Retina (tissue), 1 donor: ENCODE measurements around the gene ADAMTS14.
A peak's percentile ranks its signal among the peaks of the same experiment; 100 is the strongest.

Experiments
- DNase-seq: peaks from one replicate; pipeline ENCODE4 v3.0.0-alpha.2; 2016

Gene ADAMTS14

GRCh38 chr10:70675496-70676161 lies 3.3 kb downstream of the ADAMTS14 start:
- DNase-seq = no peak

GRCh38 chr10:70676511-70676910 lies 4.2 kb downstream of the ADAMTS14 start:
- DNase-seq = no peak

- no peak for DNase-seq
Observed at GRCh38 chr10:70677016-70677415, 4.7 kb downstream of the ADAMTS14 start.

GRCh38 chr10:70677620-70678249 lies 5.4 kb downstream of the ADAMTS14 start:
- DNase-seq = no peak

GRCh38 chr10:70678250-70678635 lies 5.9 kb downstream of the ADAMTS14 start:
- no peak for DNase-seq

- no peak for DNase-seq
Observed at GRCh38 chr10:70678757-70679489, 6.6 kb downstream of the ADAMTS14 start.

- DNase-seq = peak; percentile 61
Observed at GRCh38 chr10:70679498-70679897, 7.2 kb downstream of the ADAMTS14 start.

- DNase-seq = no peak
Observed at GRCh38 chr10:70680899-70681730, 8.8 kb downstream of the ADAMTS14 start.

GRCh38 chr10:70681731-70682005 lies 9.4 kb downstream of the ADAMTS14 start:
- no peak for DNase-seq

GRCh38 chr10:70682920-70683600 lies 10.8 kb downstream of the ADAMTS14 start:
- DNase-seq = no peak

GRCh38 chr10:70683601-70683934 lies 11.3 kb downstream of the ADAMTS14 start:
- DNase-seq = no peak

- DNase-seq = no peak
Observed at GRCh38 chr10:70683940-70684339, 11.6 kb downstream of the ADAMTS14 start.

- DNase-seq = no peak
Observed at GRCh38 chr10:70684374-70684773, 12.1 kb downstream of the ADAMTS14 start.

- DNase-seq = no peak
Observed at GRCh38 chr10:70684839-70685454, 12.6 kb downstream of the ADAMTS14 start.

- no peak for DNase-seq
Observed at GRCh38 chr10:70685455-70685911, 13.2 kb downstream of the ADAMTS14 start.

GRCh38 chr10:70688828-70689227 lies 16.5 kb downstream of the ADAMTS14 start:
- no peak for DNase-seq

GRCh38 chr10:70689661-70690060 lies 17.4 kb downstream of the ADAMTS14 start:
- no peak for DNase-seq

- no peak for DNase-seq
Observed at GRCh38 chr10:70690589-70690988, 18.3 kb downstream of the ADAMTS14 start.

- no peak for DNase-seq
Observed at GRCh38 chr10:70691611-70692010, 19.3 kb downstream of the ADAMTS14 start.

- DNase-seq = no peak
Observed at GRCh38 chr10:70692043-70692603, 19.8 kb downstream of the ADAMTS14 start.

- no peak for DNase-seq
Observed at GRCh38 chr10:70693619-70694335, 21.5 kb downstream of the ADAMTS14 start.
